GM19193 (cell line): Measurements from ENCODE around the gene NDUFA13.

ENCODE experiments used
- POLR2A ChIP-seq: IDR thresholded peaks from 4 replicates; pipeline ENCODE4 v1.6.1; 2011; ENCODE audit not compliant: insufficient read depth, insufficient read length; ENCODE audit errors: extremely low read depth

The NDUFA13 gene

GRCh38 chr19:19487077-19487949 lies 28.7 kb upstream of the NDUFA13 start:
- no peak for TF ChIP-seq POLR2A

DNA sequence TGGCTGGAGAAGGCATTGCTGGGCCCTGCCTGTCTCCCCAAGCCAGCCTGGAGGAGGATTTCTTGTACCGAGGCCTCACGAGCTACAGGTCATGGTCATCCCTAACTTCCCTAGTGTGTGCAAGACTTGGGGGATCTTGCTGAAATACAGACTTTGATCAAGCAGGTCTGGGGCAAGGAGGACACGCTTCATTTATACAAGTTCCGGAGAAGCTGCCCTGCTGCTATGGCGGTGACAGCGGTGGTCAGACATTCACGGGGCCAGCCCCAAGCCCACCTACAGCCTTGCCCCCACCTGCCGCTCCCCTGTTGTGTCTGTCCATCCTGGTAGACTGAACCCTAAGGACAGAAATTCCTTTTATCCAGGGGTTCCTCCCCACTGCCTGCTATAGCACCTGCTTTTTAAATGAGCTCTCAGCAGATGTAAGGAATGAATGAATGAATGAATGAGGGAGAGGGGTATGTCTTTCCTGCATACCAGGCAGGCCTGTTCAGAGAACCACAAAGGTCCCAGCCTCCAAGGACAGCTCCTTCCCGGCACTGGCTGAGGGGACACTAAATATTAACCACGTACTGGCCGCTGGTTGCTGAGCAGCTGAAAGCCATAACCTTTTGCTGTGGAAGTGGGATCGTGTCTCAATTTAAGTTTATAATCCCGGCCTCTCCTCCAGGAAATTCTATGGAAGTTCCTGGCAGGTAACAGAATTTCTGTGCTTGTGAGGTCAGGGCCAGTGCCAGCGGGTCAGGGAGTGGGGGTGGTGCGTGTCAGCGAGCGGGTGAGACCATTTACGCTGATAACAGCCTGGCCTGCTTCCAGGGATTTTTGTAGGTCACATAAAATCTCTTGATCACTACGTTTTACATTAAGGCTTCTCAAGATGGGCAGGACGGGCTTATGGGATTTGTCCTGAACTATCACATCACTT lies 27.8 kb upstream of the NDUFA13 start:
- TF ChIP-seq POLR2A: no peak

- peak; percentile 57 for TF ChIP-seq POLR2A
Observed at GRCh38 chr19:19488875-19489690, 26.9 kb upstream of the NDUFA13 start.

- TF ChIP-seq POLR2A: no peak
Observed at GRCh38 chr19:19489804-19490204, 26.2 kb upstream of the NDUFA13 start.

- TF ChIP-seq POLR2A: no peak
Observed at GRCh38 chr19:19490214-19490968, 25.6 kb upstream of the NDUFA13 start.

GRCh38 chr19:19491321-19492025 lies 24.6 kb upstream of the NDUFA13 start:
- TF ChIP-seq POLR2A: no peak

- no peak for TF ChIP-seq POLR2A
Observed at GRCh38 chr19:19492026-19492610, 23.9 kb upstream of the NDUFA13 start.

DNA sequence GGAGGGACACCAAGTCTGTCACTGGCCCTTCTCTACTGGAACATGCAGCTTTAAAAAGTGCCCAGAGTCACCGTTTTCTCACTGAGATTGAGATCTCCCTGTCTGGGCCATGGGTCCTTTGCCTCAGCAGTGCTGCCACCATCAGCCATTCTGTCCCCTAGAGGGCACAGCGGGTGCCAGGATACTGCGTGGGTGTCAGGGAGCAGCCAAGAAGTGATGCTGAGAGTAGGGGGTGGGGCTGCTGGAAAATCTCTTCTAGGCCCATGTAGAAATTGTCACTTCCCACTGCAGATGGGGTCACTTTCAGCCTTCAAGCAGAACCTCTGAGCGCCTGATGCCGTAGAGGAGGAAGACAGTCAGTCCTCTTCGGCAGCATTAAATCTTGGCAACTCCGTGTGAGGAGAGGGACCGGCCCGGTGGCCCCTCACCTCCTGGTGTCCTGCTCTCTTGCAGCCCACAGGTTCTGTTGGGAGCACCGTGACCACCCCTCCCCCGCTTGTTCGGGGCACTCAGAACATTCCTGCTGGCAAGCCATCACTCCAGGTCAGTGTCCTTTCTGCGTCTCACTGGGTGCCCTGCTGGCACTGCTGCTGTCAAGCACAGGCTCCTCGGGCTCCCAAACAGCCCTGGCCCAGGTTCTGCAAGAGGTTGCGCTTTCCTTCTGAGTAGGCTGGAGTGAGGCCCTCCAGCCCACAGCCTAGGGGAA lies 22.0 kb upstream of the NDUFA13 start:
- no peak for TF ChIP-seq POLR2A

- no peak for TF ChIP-seq POLR2A
Observed at GRCh38 chr19:19495614-19496603, 20.1 kb upstream of the NDUFA13 start.

DNA sequence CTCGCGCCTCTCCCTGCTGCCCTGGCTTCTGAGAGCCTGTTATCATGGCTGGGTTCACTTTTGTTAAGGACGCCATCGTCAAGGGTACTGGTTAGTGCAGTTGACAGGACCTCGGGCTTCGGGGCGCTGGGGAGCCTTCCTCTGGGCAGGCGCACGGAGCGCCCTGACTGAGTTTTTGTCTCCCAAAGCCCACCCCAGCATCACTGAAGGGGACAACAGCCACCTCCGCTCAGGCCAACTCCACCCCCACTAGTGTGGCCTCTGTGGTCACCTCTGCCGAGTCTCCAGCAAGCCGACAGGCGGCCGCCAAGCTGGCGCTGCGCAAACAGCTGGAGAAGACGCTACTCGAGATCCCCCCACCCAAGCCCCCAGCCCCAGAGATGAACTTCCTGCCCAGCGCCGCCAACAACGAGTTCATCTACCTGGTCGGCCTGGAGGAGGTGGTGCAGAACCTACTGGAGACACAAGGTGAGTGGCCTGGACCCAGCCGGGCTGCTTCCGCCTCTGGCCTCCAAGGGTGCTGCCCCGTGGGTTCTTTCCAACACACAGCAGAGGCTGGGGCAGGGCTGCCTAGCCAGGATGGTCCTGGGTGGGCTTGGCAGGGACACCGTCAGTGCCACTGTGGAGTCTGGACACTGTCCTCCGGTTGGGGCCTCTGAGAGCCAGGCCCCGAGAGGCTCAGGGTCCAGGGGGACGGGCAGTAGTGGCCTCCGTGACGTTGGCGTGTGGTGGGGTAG lies 17.6 kb upstream of the NDUFA13 start:
- TF ChIP-seq POLR2A: no peak
